SKM-1 treated with dmso at 0.1 percent for 144 hours (cell line): Measurements from ENCODE around the gene NCAPD2.
"Not testable (repeated sequence)": the region's sequence is repeated elsewhere in the genome, so short reads cannot be mapped to it uniquely, and the experiment has no call there.

Experiments
- DNase-seq: peaks from one replicate; lab custom pipeline; 2025; ENCODE audit not compliant: unreplicated experiment; lab: John Stamatoyannopoulos, UW

Gene NCAPD2

DNA sequence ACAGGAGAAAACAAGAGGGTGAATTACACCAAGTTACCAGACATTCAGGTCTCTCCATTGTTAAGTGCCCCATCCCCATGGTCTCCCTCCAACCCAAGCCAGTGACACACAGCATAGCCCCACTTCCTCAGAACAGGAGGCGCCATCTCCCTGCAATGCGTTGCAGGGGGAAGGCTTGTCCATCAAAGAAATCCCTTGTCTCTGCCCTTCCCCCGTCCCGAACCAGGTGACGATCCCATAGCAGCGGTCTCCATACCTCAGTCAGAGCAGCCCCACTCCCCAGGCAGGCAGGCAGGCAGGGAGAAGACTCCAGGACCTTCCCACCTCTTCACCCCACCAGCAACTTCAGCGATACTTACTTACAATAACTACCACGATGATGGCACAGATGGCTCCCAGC, 29.4 kb upstream of the NCAPD2 start:
- DNase-seq, result no peak

DNA sequence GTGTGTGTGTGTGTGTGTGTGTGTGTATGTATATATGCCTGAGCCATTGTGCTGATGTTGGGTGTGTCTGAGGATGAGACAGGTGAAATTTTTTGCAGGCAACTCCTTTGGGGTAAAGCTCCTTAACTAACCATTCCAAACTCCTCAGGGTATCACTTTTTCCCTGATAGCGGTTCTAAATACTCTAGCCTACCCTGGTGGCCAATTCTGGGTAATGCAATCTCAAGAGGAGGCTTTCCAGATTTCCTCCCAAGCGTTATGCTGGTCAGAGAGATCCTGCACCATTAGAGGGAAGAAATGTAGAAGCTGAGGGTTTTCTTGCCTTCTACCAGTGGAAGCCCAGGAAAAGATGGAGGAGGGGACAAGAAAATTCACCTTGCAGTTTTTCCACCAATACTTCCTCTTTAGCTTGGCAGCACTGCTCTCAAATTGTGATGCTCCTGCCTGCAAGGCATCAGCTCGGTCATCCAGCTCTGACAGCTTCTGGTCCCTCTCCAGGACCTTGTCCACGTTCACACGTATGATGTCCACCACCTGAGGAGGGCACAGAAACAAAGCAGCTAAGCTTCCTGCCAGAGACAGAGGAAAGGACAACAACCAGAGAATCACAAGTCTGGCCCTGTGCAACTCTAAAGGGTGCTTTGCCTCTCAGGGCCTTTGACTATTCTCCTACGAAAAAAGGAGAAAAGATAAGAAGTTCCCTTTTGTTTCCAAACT, 28.3 kb upstream of the NCAPD2 start:
- DNase-seq, result peak; percentile 21

DNA sequence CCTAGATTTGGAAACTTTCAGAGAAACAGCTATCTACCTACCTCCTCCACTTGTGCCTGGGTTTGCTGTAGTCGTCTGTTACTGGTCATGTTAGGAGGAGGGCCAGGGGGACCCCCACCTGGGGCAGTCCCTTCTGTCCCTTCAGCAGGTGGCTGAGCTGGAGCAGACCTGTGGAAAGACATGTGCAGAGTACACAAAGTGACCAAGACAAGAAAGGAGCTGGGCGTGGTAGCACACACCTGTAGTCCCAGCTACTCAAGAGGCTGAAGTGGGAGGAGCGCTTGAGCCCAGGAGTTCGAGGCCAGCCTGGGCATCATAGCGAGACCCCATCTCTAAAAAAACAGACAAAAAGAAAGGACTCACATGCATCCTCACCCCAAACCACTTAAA, 27.7 kb upstream of the NCAPD2 start:
- DNase-seq, result no peak

DNA sequence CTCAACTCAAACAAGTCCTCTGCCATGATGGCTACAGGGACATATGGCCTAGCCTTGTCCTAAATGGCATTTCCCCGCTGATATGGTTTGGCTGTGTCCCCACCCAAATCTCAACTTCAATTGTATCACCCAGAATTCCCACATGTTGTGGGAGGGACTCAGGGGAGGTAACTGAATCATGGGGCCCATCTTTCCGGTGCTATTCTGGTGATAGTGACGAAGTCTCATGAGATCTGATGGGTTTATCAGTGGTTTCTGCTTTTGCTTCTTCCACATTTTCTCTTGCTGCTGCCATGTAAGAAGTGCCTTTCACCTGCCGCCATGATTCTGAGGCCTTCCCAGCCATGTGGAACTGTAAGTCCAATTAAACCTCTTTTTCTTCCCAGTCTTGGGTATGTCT, 27.2 kb upstream of the NCAPD2 start:
- not testable (repeated sequence) for DNase-seq

DNA sequence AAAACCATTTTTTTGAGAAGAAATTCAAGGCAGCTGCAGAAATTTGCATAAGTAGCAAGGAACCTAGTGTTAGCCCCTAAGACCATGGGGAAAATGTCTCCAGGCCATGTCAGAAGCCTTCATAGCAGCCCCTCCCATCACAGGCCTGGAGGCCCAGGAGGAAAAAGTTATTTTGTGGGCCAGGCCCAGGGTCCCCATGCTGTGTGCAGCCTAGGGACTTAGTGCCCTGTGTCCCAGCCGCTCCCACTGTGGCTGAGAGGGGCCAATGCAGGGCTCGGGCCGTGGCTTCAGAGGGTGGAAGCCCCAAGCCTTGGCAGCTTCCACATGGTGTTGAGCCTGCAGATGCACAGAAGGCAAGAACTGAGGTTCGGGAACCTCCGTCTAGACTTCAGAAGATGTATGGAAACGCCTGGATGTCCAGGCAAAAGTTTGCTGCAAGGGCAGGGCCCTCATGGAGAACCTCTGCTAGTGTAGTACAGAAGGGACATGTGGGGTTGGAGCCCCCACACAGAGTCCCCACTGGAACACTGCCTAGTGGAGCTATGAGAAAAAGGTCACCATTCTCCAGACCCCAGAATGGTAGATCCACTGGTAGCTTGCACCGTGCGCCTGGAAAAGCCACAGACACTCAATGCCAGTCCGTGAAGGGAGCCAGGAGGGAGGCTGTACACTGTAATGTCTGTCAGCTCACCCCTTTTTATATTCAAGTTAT, 26.2 kb upstream of the NCAPD2 start:
- DNase-seq, result not testable (repeated sequence)

DNA sequence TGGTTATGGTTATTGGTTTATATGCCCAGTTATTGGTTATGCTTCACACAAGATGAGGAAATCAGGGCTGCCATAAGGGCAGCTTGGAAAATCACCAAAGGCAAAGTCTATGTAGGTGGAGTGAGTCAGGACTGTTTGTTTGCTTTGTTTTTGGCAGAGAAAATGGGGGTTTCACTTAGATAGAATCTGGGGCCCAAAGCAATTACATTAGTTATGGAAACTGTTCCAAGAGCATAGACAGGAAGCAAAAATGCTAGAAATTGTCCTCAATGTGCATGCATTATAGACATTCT, 25.7 kb upstream of the NCAPD2 start:
- no peak for DNase-seq

DNA sequence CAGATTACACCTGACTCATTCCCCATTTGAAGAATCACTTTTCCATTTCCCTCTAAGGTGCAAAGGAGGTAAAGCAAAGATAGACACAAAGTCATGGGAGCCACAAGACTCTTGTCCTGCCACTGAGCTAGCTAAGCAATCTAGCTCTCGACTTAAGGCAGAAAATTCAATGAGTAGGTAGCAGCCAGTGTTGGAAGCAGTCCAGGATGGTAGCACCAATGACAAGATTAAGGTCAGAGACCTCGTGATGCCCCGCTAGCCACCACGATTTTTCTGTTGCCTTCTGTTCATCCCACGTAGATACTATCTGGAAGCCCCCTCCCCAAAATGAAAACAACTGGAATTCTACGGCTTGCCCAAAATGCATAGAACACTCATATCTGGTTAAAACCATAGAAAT, 24.8 kb upstream of the NCAPD2 start:
- no peak for DNase-seq

DNA sequence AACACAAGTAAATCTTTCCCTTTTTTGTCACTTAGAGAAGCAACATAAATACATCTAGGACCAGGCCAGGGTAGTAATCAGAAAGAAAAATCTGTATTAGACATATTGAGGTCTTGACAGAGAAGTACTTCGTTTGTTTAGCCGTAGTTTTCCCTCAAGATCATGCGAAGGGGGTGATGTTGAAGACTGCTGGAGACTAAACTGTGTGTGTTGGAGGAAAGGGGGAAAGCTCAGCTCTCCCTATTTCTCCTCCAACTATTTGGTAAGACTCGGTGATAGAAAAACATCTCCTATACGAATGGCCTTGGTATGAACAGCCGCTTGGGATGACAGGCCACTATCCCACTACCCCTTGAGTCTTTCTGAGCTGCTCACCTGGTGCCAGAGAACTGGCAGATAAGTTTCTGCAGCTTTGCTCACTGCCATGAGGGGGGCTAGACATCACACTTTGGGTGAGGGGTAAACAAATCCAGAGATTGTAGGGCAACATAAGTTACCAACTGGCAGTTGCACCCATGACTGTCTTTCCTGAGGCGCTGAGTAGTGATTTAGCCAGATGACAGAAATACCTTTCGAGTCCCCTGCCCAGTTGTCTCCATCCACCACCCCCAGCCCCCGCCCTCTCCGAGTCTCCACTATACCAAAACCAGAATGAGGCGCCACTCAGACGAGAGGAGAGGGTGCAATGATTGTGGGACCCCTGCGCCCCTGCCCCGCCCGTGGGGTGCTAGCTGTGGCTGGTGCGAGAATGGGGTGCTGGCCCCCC, 24.1 kb upstream of the NCAPD2 start:
- DNase-seq, result no peak

DNA sequence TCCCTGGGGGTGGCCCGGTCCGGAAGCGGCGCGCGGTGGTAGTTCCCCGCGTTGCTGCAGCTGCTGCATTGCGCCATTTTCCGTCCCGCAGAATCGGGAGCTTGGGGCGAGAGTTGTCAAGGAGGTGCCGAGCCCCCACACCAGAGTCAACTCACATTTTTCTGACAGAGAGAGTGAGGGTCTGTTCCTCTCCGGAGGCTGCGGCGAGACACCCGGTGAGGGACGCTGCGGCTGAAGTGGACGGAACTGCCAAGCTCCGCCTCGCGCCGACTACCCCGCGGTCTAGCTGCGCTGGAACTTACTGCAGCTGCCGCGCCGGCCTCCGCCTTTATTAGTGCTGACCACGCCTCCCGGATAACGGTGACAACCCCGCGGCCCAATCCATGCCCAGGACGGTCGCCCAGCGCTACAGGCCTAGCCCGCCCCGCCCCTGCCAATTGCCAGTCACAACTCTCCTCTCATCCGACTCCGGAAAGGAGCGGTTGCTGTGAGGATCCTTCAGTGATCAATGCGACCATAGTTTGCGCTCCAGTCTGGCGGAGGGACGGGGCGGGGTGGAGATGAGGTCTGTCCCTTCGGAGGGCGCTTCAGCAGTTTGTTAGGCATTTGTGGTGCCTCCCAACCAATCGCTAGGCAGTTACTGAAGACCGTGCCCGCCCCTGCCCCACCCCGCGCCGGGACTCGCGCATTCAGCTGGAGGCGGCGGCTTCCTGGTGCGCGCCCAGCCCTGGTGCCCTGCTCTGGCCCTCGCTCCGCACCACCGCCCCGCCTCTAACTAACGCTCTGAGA, 23.3 kb upstream of the NCAPD2 start, which contains the start of gene VAMP1:
TSS of gene VAMP1 (minus strand) at position 303 of the 789 bp plus-strand sequence. CDS start at position 157, 146 bp downstream.
- peak; percentile 93 for DNase-seq

DNA sequence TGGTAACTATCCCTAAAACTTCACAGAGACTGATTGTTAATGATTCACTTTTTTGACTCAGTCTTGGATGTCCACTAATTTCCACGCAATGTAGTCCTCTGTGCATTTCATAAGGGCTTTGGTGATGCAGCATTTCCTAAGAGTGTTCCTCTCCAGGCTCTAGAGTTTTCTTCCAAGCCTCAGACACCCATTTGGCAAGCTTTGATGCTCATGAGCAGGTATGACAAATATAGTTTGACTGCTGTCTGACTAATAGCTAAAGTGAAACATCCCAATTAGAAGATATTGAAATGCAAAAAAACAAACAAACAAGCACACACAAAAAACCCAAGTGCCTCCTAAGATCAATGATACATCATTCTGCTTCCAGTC, 21.9 kb upstream of the NCAPD2 start:
- DNase-seq, result no peak

DNA sequence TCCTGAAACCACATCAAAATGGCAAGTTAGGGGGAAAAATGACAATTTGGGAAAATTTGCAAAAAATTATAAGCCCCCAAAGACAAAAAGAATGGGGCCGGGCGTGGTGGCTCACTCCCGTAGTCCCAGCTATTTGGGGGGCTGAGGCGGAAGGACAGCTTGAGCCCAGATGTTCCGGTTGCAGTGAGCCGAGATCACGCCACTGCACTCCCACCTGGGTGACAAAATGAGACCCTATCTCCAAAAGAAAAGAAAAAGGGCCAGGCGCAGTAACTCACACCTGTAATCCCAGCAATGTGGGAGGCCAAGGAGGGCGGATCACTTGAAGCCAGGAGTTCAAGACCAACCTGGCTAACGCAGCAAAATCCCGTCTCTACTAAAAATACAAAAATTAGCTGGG, 21.4 kb upstream of the NCAPD2 start:
- DNase-seq, result no peak

DNA sequence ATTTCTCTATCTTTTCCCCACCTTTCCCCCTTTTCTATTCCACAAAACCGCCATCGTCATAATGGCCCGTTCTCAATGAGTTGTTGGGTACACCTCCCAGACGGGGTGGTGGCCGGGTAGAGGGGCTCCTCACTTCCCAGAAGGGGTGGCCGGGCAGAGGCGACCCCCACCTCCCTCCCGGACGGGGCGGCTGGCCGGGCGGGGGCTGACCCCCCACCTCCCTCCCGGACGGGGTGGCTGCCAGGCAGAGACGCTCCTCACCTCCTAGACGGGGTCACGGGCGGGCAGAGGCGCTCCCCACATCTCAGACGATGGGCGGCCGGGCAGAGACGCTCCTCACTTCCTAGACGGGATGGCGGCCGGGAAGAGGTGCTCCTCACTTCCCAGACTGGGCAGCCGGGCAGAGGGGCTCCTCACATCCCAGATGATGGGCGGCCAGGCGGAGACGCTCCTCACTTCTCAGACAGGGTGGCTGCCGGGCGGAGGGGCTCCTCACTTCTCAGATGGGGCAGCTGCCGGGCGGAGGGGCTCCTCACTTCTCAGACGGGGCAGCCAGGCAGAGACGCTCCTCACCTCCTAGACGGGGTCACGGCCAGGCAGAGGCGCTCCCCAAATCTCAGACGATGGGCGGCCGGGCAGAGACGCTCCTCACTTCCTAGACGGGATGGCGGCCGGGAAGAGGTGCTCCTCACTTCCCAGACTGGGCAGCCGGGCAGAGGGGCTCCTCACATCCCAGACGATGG, 18.5 kb upstream of the NCAPD2 start:
- DNase-seq, result not testable (repeated sequence)

DNA sequence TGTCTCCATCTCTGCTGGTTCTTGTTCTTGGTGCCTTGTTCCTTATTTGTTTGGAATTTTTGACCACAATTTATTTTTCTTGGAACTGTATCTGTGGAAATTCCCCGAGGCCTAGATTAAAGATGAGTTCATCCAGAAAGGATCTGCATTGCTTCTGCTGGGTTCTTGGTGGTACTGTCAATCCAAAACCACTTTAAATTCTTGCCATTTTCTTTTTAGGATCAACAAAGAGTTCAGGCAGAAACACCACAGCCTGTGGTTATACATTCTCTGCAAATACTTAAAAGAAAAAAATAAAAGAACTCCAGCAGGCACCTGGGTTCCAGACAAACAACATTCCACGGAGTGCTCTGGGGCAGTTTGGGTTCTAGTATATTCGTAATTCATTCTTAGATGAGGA, 17.4 kb upstream of the NCAPD2 start:
- no peak for DNase-seq

DNA sequence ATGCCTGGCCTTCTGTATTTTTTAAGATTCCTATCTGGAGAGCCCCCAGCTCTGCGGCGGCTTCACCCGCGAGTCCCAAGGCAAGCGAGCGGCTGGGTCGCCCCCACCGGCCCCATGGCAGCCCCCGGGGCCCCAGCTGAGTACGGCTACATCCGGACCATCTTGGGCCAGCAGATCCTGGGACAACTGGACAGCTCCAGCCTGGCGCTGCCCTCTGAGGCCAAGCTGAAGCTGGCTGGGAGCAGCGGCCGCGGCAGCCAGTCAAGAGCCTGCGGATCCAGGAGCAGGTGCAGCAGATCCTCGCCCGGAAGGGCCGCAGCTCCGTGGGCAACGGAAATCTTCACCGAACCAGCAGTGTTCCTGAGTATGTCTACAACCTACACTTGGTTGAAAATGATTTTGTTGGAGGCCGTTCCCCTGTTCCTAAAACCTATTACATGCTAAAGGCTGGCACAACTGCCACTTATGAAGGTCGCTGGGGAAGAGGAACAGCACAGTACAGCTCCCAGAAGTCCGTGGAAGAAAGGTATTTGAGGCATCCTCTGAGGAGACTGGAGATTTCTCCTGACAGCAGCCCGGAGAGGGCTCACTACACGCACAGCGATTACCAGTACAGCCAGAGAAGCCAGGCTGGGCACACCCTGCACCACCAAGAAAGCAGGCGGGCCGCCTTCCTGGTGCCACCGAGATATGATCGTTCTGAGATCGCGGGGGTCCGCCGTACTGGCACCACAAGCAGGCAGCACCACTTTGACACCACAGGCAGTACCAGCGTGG, 16.1 kb upstream of the NCAPD2 start:
- DNase-seq, result not testable (repeated sequence)

DNA sequence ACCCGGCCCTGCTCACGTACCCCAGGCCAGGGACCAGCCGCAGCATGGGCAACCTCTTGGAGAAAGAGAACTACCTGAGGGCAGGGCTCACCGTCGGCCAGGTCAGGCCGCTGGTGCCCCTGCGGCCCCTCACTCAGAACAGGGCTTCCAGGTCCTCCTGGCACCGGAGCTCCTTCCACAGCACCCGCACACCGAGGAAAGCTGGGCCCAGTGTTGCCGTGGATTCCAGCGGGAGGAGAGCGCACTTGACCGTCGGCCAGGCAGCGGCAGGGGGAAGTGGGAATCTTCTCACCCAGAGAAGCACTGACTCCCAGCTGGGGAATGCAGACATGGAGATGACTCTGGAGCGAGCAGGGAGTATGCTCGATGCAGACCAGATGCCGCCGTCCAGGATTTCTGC, 15.5 kb upstream of the NCAPD2 start:
- DNase-seq, result no peak

DNA sequence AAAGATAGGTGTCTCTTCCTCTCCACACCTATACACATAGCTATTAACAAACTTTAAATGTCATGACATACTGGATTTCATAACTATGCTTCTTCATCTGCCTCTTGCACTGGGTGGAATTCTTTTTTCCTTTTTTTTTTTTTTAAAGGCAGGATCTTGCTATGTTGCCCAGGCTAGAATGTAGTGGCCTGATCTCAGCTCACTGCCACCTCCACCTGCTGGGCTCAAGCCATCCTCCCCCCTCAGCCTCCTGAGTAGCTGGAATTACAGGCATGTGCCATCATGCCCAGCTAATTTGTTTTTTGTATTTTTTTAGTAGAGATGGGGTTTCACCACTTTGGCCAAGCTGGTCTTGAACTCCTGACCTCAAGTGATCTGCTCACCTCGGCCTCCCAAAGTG, 5.7 kb upstream of the NCAPD2 start:
- DNase-seq, result no peak

DNA sequence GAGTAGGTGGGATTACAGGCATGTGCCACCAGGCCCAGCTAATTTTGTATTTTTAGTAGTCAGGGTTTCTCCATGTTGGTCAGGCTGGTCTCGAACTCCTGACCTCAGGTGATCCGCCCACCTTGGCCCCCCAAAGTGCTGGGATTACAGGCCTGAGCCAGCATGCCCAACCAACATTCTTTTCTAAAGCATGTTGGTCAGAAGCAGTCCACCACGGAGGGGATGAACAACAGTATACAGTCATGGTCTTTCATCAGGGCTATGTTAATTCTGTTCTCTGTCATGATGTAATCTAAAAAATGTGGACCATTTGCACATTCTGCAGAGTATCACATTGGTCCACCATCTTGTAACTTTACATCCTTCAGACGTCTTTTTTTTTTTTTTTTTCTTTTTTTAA, 4.5 kb upstream of the NCAPD2 start:
- DNase-seq, result no peak

DNA sequence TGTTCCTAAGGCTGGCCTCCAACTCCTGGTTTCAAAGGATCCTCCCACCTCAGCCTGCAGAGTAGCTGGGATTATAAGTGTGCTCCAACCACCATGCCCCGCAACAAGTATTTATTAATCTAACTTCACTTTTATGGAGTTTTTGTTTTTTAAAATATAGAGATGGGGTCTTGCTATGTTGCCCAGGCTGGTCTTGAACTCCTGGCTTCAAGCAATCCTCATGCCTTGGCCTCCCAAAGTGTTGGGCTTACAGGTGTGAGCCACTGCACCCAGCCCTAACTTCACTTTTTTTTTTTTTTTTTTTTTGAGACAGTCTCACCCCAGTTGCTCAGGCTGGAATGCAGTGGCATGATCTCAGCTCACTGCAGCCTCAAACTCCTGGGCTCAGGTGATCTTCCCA, 3.2 kb upstream of the NCAPD2 start:
- DNase-seq, result not testable (repeated sequence)

DNA sequence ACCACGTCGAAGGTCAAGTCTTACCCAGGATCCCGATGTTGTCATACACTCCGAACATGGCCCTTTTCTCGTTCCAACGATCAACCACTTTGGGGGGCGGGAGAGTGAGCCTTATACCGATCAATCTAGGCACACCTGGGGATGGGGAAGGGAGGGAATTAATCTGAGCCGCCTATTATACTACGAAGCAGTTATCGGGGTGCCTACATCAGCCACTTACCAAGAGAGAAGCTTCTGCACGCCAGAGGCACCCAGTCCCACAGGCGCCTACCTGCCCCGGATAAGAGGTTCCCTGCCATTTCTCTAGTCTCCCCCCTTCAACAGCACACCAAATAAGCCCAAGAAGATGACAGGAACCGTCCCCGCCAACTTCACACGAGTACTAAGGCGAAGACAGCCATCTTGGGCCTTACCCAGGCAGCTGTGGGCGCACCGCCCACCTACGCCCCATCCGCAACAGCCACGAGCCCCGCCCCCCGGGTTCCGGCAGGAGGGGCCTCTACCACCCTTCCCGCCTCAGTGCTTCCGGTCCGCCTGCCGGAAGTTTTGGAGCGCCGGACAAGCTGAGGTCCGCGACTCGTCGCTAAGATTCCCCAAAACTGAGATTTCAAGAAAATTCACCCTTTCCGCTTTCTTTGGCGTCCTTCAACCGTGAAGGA, 935 bp upstream of the NCAPD2 start, which contains the start of gene MRPL51:
TSS of gene MRPL51 (minus strand) at position 425 of the 659 bp plus-strand sequence. CDS start at position 299, 126 bp downstream.
- peak; percentile 57 for DNase-seq
